HG03439 (cell line): ENCODE measurements around the gene SLC35G4.
"Not testable (repeated sequence)": the region's sequence is repeated elsewhere in the genome, so short reads cannot be mapped to it uniquely, and the experiment has no call there.

Experiments used
- ATAC-seq: cut with Tn5 transposase; IDR thresholded peaks from one replicate; pipeline ENCODE4 v1.9.1; 2021; ENCODE audit warnings: mild to moderate bottlenecking, moderate library complexity; ENCODE audit not compliant: unreplicated experiment

Gene SLC35G4

DNA sequence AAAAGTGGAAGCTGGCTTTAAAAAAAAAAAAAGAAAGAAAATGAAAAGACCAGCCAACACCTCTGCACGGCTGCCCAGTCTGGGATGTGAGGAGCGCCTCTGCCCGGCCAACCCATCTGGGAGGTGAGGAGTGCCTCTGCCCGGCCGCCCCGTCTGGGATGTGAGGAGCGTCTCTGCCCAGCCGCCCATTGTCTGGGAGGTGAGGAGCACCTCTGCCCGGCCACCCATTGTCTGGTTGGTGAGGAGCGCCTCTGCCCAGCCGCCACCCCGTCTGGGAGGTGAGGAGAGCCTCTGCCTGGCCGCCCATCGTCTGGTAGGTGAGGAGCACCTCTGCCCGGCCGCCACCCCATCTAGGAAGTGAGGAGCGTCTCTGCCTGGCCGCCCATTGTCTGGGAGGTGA lies 3.7 kb downstream of the SLC35G4 start:
- ATAC-seq: not testable (repeated sequence)

DNA sequence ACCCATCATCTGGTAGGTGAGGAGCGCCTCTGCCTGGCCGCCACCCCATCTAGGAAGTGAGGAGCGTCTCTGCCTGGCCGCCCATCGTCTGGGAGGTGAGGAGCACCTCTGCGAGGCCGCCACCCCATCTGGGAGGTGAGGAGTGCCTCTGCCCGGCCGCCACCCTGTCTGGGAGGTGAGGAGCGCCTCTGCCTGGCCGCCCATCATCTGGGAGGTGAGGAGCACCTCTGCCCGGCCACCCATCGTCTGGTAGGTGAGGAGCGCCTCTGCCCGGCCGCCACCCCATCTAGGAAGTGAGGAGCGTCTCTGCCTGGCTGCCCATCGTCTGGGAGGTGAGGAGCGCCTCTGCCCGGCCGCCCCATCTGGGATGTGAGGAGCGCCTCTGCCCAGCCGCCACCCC lies 4.2 kb downstream of the SLC35G4 start:
- not testable (repeated sequence) for ATAC-seq

DNA sequence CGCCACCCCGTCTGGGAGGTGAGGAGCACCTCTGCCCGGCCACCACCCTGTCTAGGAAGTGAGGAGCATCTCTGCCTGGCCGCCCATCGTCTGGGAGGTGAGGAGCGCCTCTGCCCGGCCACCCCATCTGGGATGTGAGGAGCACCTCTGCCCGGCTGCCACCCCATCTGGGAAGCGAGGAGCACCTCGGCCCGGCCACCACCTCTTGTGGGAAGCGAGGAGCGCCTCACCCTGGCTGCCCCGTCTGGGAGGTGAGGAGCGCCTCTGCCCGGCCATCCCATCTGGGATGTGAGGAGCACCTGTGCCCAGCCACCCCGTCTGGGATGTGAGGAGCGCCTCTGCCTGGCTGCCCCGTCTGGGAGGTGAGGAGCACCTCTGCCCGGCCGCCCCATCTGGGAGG lies 4.6 kb downstream of the SLC35G4 start:
- not testable (repeated sequence) for ATAC-seq

- not testable (repeated sequence) for ATAC-seq
Measured at GRCh38 chr18:11614981-11615380, 5.6 kb downstream of the SLC35G4 start.

DNA sequence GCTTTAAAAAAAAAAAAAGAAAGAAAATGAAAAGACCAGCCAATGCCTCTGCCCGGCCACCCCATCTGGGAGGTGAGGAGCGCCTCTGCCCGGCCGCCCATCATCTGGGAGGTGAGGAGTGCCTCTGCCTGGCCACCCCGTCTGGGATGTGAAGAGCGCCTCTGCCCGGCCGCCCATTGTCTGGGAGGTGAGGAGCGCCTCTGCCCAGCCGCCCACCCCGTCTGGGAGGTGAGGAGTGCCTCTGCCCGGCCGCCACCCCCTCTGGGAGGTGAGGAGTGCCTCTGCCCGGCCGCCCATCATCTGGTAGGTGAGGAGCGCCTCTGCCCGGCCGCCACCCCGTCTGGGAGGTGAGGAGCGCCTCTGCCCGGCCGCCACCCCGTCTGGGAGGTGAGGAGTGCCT lies 37.9 kb downstream of the SLC35G4 start:
- ATAC-seq: not testable (repeated sequence)

DNA sequence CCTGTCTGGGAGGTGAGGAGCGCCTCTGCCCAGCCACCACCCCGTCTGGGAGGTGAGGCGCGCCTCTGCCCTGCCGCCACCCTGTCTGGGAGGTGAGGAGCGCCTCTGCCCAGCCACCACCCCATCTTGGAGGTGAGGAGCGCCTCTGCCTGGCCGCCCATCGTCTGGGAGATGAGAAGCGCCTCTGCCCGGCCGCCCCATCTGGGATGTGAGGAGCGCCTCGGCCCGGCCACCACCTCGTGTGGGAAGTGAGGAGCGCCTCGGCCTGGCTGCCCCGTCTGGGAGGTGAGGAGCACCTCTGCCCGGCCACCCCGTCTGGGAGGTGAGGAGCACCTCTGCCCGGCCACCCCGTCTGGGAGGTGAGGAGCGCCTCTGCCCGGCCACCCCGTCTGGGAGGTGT lies 38.4 kb downstream of the SLC35G4 start:
- not testable (repeated sequence) for ATAC-seq

DNA sequence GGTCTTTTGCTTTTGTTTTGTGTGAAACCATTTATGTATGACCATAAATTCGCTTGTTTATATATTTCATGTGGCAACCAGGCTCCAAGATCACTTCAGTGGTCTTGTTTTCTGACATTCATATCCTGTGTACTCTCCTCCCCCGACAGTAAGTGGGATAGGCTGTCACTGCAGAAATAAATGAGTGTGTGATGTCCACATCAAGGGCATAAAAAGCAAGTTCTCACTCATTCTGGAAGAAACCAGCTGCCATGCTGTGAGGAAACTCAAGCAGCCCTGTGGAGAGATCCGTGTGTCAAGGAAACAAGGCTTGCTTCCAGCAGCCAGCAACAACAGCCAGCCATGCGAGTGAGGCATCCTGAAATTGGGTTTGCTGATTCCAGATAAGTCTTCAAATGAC lies 40.4 kb downstream of the SLC35G4 start:
- no peak for ATAC-seq

- no peak for ATAC-seq
Measured at GRCh38 chr18:11651899-11652298, 42.5 kb downstream of the SLC35G4 start.

- ATAC-seq: no peak
Measured at GRCh38 chr18:11653521-11653920, 44.1 kb downstream of the SLC35G4 start.

DNA sequence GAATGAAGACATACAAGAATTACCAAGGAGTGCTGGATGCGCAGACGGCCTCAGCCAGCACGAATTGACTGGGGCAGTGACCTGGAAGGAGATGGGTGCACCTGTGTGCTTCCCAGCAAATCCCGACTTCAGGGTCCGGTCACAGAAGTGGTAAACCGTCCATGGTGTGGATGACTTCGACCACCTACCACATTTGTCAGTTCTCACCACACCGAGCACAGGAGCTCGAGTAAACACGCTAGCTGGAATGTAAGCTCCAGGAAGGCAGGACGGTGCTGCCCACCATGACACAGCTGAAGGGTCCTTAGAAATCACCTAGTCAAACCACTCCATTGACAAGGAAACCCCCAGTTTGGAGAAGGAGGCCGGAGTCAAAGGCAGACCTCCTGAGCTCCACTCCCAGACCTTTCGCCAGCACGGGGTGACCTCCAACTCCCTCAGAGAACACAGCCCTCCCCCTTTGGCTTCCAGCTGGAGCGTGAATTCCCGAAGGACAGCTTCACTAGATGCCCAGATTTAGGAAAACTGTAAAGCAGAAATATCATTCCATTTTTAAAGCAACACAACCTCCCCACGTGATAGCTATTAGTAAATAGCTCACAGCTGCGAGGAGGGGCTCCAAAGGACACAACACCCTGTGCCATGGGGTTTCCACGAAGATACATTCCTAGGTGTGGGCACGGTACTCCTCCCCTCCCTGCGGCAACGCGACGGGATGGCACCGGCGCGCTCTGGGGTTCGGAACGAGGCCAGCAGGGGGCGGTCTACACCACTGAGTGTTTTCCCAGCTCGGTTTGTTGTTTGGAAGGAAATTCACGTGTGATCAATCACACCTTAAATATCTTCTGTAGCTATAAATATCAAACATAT lies 45.6 kb downstream of the SLC35G4 start:
- no peak for ATAC-seq

DNA sequence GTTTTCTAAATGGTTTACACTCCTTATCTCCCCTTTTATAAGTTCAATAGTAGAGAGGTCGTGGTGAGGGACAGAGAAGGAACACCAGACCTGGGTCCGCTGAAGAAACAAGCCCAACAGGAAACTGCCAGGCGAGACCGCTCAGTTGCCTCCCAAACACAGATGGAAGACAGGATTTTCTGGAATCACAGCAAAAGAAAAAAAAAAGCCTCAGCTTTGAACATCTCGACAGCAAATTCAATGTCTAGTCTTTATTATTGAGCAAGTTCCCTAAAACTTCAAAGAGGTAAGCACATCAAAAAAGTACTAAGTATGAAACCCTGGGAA lies 46.2 kb downstream of the SLC35G4 start:
- ATAC-seq: no peak

- no peak for ATAC-seq
Measured at GRCh38 chr18:11657152-11657551, 47.8 kb downstream of the SLC35G4 start.

DNA sequence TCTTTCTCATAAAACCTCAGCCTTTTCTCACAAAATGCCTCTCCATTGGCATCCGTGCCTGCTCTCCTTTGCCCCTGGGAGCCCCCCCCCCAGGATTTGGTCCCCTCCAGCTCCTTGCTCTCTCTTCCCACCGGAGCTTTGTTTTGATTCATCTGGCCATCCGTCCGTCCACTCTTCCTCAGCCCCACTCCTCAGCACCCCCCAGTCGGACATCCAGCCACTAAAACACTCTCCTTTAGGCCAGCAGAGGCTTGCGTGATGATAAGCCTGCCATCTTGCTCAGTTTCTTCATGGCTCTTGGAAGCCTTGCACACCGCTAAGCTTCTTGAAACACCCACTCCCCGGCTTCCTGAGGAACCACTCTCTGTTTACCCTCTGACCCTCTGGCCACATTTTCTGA lies 48.2 kb downstream of the SLC35G4 start:
- ATAC-seq: no peak

GRCh38 chr18:11658019-11658418 lies 48.6 kb downstream of the SLC35G4 start:
- no peak for ATAC-seq

DNA sequence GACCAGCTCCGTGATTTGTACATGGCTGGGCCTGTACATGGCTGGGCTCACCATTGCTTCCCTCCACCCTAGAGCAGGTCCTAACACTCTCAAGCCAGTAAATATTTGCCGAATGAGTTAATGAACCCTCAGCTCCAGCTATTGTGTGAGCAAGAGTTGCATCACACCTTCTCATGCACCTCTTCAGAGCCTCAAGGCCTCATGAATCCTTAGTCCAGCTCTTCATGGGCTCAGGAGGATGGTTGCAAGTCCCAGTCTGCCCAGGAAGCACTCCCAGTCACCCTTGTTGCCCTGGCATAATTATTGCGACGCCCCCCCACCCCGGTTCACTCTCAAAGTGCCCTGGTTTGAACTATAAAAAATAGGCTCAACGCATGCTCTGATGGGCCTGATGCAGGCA lies 49.6 kb downstream of the SLC35G4 start:
- no peak for ATAC-seq
